A549 (cell line): ENCODE measurements around the gene NUP42. TPM values are rescaled to one million over a fixed set of nuclear protein-coding genes. Genes with fewer than 3 reads are reported as not detected.
"Not testable (repeated sequence)": the region's sequence is repeated elsewhere in the genome, so short reads cannot be mapped to it uniquely, and the experiment has no call there.

Source experiments
- ATAC-seq, 2 experiments: fragments of 200-7000 bp in 1 of 2; fragments of >200 bp in 1 of 2; cut with Nextera tagmentation in 1 of 2; cut with Tn5 transposase in 1 of 2; 3 replicates each; pipeline versions ENCODE4 v1.8.0 to v1.9.1; 2018 to 2020; ENCODE audit warnings: mild to moderate bottlenecking in 1 of 2, moderate library complexity in 1 of 2
- CTCF ChIA-PET: fragments of 300-600 bp; sonication (Branson Sonifier 250); formaldehyde crosslinking; extraction: SDS; loops from one replicate; lab custom pipeline; 2021; ENCODE audit warnings: antibody characterized with exemption, inconsistent platforms; lab: Yijun Ruan, JAX
- POLR2A ChIA-PET: fragments of 350-600 bp; formaldehyde crosslinking; extraction: SDS; loops from one replicate; lab custom pipeline; 2021; ENCODE audit warnings: antibody characterized with exemption, inconsistent platforms; lab: Yijun Ruan, JAX
- DNase-seq, 2 experiments: peaks; one replicate each; pipeline versions ENCODE4 v3.0.0 to v3.0.0-alpha.2; 2011 to 2016; ENCODE audit warnings: low read depth in 1 of 2, low spot score in 1 of 2
- FAIRE-seq: peaks from 2 replicates; lab custom pipeline; 2011; peaks lifted over from hg19 to GRCh38; lab: Jason Lieb, UNC
- H3K27ac ChIP-seq, 2 experiments: fragments of >200 bp; sonication (Bioruptor Twin); formaldehyde crosslinking; 3 replicates each; pipeline ENCODE4 v1.5.1; 2016 to 2017
- H3K4me1 ChIP-seq: fragments of >200 bp; sonication (Bioruptor Twin); formaldehyde crosslinking; 3 replicates; pipeline ENCODE4 v1.6.1; 2016
- H3K4me2 ChIP-seq: fragments of >200 bp; sonication (Bioruptor Twin); formaldehyde crosslinking; 3 replicates; pipeline ENCODE4 v1.6.1; 2016
- H3K4me3 ChIP-seq: fragments of >200 bp; sonication (Bioruptor Twin); formaldehyde crosslinking; 3 replicates; pipeline ENCODE4 v1.5.1; 2016
- H3K9me3 ChIP-seq: fragments of >200 bp; sonication (Bioruptor Twin); formaldehyde crosslinking; 3 replicates; pipeline ENCODE4 v1.6.1; 2016
- CBX2 ChIP-seq: fragments of 200-600 bp; sonication (generic); IDR thresholded peaks from 2 replicates; pipeline ENCODE4 v1.6.1; 2016; ENCODE audit warnings: low read depth, mild to moderate bottlenecking, borderline replicate concordance
- CHD4 ChIP-seq: fragments of 200-600 bp; sonication (generic); IDR thresholded peaks from 2 replicates; pipeline ENCODE4 v1.6.1; 2016; ENCODE audit warnings: antibody characterized with exemption, mild to moderate bottlenecking, borderline replicate concordance
- ELK1 ChIP-seq: fragments of 150-350 bp; IDR thresholded peaks from 2 replicates; pipeline ENCODE4 v1.6.1; 2014; ENCODE audit warnings: low read depth, mild to moderate bottlenecking, low read length
- ESRRA ChIP-seq: fragments of 150-350 bp; IDR thresholded peaks from 2 replicates; pipeline ENCODE4 v1.6.1; 2014; ENCODE audit warnings: mild to moderate bottlenecking, low read length, borderline replicate concordance
- FOSL2 ChIP-seq, 2 experiments: fragments of 450-650 bp in 1 of 2; fragments of >200 bp in 1 of 2; sonication (Bioruptor Twin) in 1 of 2; formaldehyde crosslinking; IDR thresholded peaks; 2 replicates each; pipeline versions ENCODE4 v1.5.0 to v1.6.1; 2016 to 2020; ENCODE audit warnings: mild to moderate bottlenecking in 1 of 2, moderate library complexity in 1 of 2
- GATA3 ChIP-seq: IDR thresholded peaks from 2 replicates; pipeline ENCODE4 v1.6.1; 2012; ENCODE audit warnings: borderline replicate concordance
- HDAC2 ChIP-seq: fragments of 200-600 bp; sonication (generic); IDR thresholded peaks from 2 replicates; pipeline ENCODE4 v1.6.1; 2016
- HOXA7 ChIP-seq: fragments of 250-450 bp; sonication (Bioruptor Pico); IDR thresholded peaks from 2 replicates; pipeline ENCODE4 v1.5.0; 2020; ENCODE audit warnings: mild to moderate bottlenecking, moderate library complexity
- HOXB13 ChIP-seq: fragments of 250-450 bp; sonication (Bioruptor Pico); IDR thresholded peaks from 2 replicates; pipeline ENCODE4 v1.5.0; 2020; ENCODE audit warnings: low read depth, mild to moderate bottlenecking, moderate library complexity
- HOXB5 ChIP-seq: fragments of 250-450 bp; sonication (Bioruptor Pico); IDR thresholded peaks from 2 replicates; pipeline ENCODE4 v1.5.0; 2020; ENCODE audit warnings: mild to moderate bottlenecking, moderate library complexity
- NR3C1 ChIP-seq: fragments of >200 bp; sonication (Bioruptor Twin); formaldehyde crosslinking; IDR thresholded peaks from 3 replicates; pipeline ENCODE4 v1.6.1; 2017
- PBX3 ChIP-seq: IDR thresholded peaks from 2 replicates; pipeline ENCODE4 v1.6.1; 2012
- RARB ChIP-seq: fragments of 250-450 bp; sonication (Bioruptor Pico); IDR thresholded peaks from 2 replicates; pipeline ENCODE4 v1.8.0; 2021; ENCODE audit warnings: mild to moderate bottlenecking, moderate library complexity
- RCOR1 ChIP-seq: fragments of 150-350 bp; IDR thresholded peaks from 2 replicates; pipeline ENCODE4 v1.6.1; 2014; ENCODE audit warnings: antibody characterized with exemption, low read length, low read depth
- REST ChIP-seq: fragments of 200-600 bp; sonication (generic); IDR thresholded peaks from 2 replicates; pipeline ENCODE4 v1.6.1; 2016; ENCODE audit warnings: antibody characterized with exemption, mild to moderate bottlenecking, moderate library complexity
- RNF2 ChIP-seq: fragments of 200-600 bp; sonication (generic); IDR thresholded peaks from 2 replicates; pipeline ENCODE4 v1.6.1; 2016; ENCODE audit warnings: low read depth, mild to moderate bottlenecking, antibody characterized with exemption, moderate library complexity, borderline replicate concordance
- SREBF2 ChIP-seq: fragments of 450-650 bp; IDR thresholded peaks from 2 replicates; pipeline ENCODE4 v1.6.1; 2014; ENCODE audit warnings: mild to moderate bottlenecking, moderate library complexity
- TFCP2L1 ChIP-seq: fragments of 250-450 bp; sonication (Bioruptor Pico); IDR thresholded peaks from 2 replicates; pipeline ENCODE4 v1.5.0; 2021; ENCODE audit warnings: mild to moderate bottlenecking
- WGBS: methylation state at CpG from one replicate; pipeline ENCODE4 v1.1.6; 2017; ENCODE audit errors: missing lambda C conversion rate; 5-methylcytosine and 5-hydroxymethylcytosine counted together
- polyA plus RNA-seq, 4 experiments: library from polyadenylated mRNA; depleted of rRNA in 3 of 4; stranded (reverse); fragments of >200 nt; fragmentation: RNase III in 1 of 4; extraction: RNeasy Plus Mini Kit Qiagen cat#74134 plus additional on column Dnase treatment in 1 of 4; gene quantifications; 2 replicates in 3 of 4; 3 replicates in 1 of 4; pipeline ENCODE4 v1.2.3, GENCODE V29; 2011 to 2017
- TF ChIP-seq, protein P1 (sequence below): IDR thresholded peaks from 2 replicates; pipeline ENCODE4 v1.6.1; 2012; ENCODE audit warnings: low read depth, borderline replicate concordance
- TF ChIP-seq, protein P2 (sequence below): fragments of >200 bp; sonication (Bioruptor Twin); formaldehyde crosslinking; IDR thresholded peaks from 3 replicates; pipeline ENCODE4 v1.5.1; 2016
- TF ChIP-seq, protein P3 (sequence below): fragments of >200 bp; sonication (Bioruptor Twin); formaldehyde crosslinking; IDR thresholded peaks from 2 replicates; pipeline ENCODE4 v1.6.1; 2016

Gene NUP42
- polyA plus RNA-seq, 2 of the 4 experiments (the other 2 are of a cell fraction), result 26.5 to 27.7 TPM

DNA sequence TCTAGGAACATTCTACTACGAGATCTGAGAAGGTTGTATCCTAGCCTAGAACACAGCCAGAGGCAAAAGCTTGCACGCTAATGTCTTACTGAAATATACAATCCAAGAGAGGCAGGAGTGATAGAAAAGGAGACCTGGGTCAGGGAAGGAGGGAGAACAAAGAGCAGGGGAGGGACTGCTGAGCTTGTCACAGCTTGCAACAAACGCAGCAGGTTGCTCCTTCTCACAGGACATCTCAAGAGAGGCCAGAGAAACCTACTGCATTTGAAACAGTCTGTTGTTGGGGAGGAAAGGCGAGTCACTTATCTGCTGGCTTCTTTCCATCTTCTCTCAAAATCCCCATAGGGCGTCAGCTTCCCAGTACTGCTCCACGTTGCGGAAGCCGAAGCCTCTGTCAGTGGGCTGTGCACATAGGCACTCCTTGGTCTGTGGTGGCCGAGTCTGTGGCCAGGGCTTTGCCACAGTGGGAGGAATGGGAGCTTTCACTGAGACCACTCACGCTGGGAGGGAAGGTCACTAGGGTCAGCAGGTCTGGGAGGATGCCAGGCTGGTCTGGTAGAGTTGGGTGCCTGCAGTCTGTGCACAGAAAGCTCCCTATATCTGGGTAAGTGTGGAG lies 39.0 kb downstream of the NUP42 start:
- 54% methylated on average over 10 of the region's 10 CpGs for WGBS
- Histone ChIP-seq H3K4me1 (no peaks in the 10 kb centered on the region), H3K27ac (no peak overlapping the region), H3K4me2 (no peak overlapping the region), H3K9me3 (no peaks in the 10 kb centered on the region), H3K4me3 (no peak overlapping the region)
- ATAC-seq (no peak; a peak in 1 of 6 replicates), FAIRE-seq (no peak), DNase-seq (no peak)
- ChIA-PET POLR2A (no interaction called here), CTCF (interaction anchor here (1.3 kb wide), 1 partner anchor 9 kb away, joined by 3 read pairs; no protein-coding TSS in a partner anchor)
- TF ChIP-seq SREBF2, result no peak
- no peak for TF ChIP-seq HOXA7 (CRISPR knock-in tag)
- TF ChIP-seq RARB (CRISPR knock-in tag), result no peak
- no peak for TF ChIP-seq ELK1
- TF ChIP-seq ESRRA, result no peak
- TF ChIP-seq PBX3, result no peak
- no peak for TF ChIP-seq FOSL2 (IDR thresholded peaks at IDR 0.05)
- no peak for TF ChIP-seq FOSL2 (CRISPR knock-in tag; IDR thresholded peaks at IDR 0.05)
- no peak for TF ChIP-seq GATA3
- TF ChIP-seq RCOR1, result no peak
- TF ChIP-seq, protein P1, sequence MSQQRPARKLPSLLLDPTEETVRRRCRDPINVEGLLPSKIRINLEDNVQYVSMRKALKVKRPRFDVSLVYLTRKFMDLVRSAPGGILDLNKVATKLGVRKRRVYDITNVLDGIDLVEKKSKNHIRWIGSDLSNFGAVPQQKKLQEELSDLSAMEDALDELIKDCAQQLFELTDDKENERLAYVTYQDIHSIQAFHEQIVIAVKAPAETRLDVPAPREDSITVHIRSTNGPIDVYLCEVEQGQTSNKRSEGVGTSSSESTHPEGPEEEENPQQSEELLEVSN, result no peak
- no peak for TF ChIP-seq HDAC2

DNA sequence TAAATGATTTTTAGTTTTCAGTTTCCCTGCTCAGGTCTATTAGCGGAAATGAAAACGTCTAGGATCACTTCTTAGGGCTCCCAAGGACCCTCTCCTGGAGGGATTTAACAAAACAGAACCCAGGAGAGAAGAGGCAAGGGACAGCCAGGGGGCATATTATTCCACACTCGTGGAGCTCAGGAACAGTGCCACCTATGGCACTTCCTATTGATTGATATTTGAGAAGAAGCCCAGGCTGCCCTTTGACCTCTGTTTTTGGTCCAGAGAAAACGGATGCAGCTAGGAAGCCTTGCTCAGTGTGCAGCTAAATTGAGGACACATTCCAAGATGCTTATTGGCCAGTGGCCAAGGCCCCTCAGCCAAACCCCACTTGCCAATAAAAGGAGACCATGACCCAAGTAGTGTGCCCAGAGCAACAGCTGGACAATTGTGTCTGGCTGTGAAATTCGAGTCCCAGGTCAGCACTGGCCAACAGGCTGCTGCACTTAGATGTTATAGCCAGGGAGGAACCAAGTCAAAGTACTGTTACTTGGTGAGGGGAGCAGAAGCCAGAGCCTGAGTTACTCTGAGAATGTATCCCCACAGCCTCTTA lies 40.7 kb downstream of the NUP42 start:
- DNase-seq, result no peak
- H3K4me3 ChIP-seq, result no peak overlapping the region
- POLR2A ChIA-PET, result no interaction called here
- CTCF ChIA-PET, result interaction anchor here (1.2 to 1.3 kb wide), 2 partner anchors 37 to 167 kb away, joined by 4 read pairs; no protein-coding TSS in a partner anchor
- H3K9me3 ChIP-seq, result no peaks in the 10 kb centered on the region
- ATAC-seq, result peak in 1 of 2 experiments; percentile 24; a peak in 4 of 6 replicates
- WGBS, result 31% methylated on average over 5 of the region's 5 CpGs
- no peak overlapping the region for H3K27ac ChIP-seq
- FAIRE-seq, result no peak
- no peak overlapping the region for H3K4me2 ChIP-seq
- H3K4me1 ChIP-seq, result no peaks in the 10 kb centered on the region
- TF ChIP-seq NR3C1 (no peak), ESRRA (no peak), CHD4 (no peak), CBX2 (no peak), RNF2 (no peak), REST (no peak), HOXB13 (CRISPR knock-in tag) (no peak), TFCP2L1 (CRISPR knock-in tag) (no peak), HOXB5 (CRISPR knock-in tag) (no peak)
- TF ChIP-seq, protein P2, sequence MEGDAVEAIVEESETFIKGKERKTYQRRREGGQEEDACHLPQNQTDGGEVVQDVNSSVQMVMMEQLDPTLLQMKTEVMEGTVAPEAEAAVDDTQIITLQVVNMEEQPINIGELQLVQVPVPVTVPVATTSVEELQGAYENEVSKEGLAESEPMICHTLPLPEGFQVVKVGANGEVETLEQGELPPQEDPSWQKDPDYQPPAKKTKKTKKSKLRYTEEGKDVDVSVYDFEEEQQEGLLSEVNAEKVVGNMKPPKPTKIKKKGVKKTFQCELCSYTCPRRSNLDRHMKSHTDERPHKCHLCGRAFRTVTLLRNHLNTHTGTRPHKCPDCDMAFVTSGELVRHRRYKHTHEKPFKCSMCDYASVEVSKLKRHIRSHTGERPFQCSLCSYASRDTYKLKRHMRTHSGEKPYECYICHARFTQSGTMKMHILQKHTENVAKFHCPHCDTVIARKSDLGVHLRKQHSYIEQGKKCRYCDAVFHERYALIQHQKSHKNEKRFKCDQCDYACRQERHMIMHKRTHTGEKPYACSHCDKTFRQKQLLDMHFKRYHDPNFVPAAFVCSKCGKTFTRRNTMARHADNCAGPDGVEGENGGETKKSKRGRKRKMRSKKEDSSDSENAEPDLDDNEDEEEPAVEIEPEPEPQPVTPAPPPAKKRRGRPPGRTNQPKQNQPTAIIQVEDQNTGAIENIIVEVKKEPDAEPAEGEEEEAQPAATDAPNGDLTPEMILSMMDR, result no peak
- TF ChIP-seq, protein P3, sequence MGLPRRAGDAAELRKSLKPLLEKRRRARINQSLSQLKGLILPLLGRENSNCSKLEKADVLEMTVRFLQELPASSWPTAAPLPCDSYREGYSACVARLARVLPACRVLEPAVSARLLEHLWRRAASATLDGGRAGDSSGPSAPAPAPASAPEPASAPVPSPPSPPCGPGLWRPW, result no peak
- TF ChIP-seq, protein P1, result no peak

- CTCF ChIA-PET, H3K27ac ChIP-seq, H3K4me3 ChIP-seq, FAIRE-seq, DNase-seq, H3K4me2 ChIP-seq, H3K4me1 ChIP-seq, POLR2A ChIA-PET, H3K9me3 ChIP-seq, ATAC-seq: not testable (repeated sequence)
- WGBS, result 68% methylated on average over 4 of the region's 4 CpGs
Observed at GRCh38 chr7:23224364-23224763, 42.5 kb downstream of the NUP42 start.
